ENCODE results near the gene COQ8B. TPM values are rescaled to one million over a fixed set of nuclear protein-coding genes. Genes with fewer than 3 reads are reported as not detected.
"Not testable (repeated sequence)": the region's sequence is repeated elsewhere in the genome, so short reads cannot be mapped to it uniquely, and the experiment has no call there.

COQ8B gene
- total RNA-seq, 4 donors from 2014 or later, result 34.5 to 57.7 (median 45.3) TPM

DNA sequence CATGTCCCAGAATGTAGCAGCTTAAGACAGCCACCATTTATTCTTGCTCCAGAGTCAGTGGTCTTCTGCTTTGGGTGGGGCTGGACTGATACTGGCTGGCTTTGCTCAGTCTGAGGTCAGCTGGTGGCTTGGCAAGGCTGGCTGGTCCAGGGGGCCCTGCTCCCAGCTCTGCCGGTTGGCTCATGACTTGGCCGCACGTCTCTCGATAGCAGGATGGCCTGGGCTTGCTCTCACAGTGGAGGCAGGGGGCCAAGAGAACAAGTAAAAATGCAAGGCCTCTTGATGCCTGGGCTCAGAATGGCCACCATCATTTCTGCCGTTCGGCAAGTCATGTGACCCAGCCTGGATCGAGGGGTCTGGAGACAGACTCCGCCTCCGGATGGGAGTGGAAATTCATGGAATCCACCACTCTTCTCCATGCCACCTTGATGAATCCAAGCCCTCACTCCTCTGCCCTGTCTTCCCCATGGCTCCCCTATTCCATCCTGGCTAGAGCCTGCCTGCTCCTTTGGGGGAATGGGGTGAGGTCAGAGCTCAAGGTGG, 20.5 kb upstream of the COQ8B start:
- Histone ChIP-seq H3K27ac (replicated peaks in 1 of 4) (no peak overlapping the region), H3K36me3 (peaks cover 71 to 94% (median 88%) of the 10 kb centered on the region in 4 donors), H3K4me3 (no peak overlapping the region), H3K9me3 (no peaks in the 10 kb centered on the region), H3K4me1 (peaks cover 13 to 26% (median 24%) of the 10 kb centered on the region in 4 donors), H3K27me3 (no peaks in the 10 kb centered on the region)
- intact Hi-C loops (cut with DNase I), result no loop called here
- TF ChIP-seq POLR2AphosphoS5 (IDR thresholded peaks at IDR 0.05), result no peak
- TF ChIP-seq POLR2A (IDR thresholded peaks at IDR 0.05; ENCODE audit: low read depth), result no peak
- no peak for TF ChIP-seq EP300 (IDR thresholded peaks at IDR 0.05)
- TF ChIP-seq, protein P1, sequence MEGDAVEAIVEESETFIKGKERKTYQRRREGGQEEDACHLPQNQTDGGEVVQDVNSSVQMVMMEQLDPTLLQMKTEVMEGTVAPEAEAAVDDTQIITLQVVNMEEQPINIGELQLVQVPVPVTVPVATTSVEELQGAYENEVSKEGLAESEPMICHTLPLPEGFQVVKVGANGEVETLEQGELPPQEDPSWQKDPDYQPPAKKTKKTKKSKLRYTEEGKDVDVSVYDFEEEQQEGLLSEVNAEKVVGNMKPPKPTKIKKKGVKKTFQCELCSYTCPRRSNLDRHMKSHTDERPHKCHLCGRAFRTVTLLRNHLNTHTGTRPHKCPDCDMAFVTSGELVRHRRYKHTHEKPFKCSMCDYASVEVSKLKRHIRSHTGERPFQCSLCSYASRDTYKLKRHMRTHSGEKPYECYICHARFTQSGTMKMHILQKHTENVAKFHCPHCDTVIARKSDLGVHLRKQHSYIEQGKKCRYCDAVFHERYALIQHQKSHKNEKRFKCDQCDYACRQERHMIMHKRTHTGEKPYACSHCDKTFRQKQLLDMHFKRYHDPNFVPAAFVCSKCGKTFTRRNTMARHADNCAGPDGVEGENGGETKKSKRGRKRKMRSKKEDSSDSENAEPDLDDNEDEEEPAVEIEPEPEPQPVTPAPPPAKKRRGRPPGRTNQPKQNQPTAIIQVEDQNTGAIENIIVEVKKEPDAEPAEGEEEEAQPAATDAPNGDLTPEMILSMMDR (IDR thresholded peaks at IDR 0.05), result no peak
- DNase-seq (ENCODE audit: extremely low spot score), result no peak
- no CpG with 5 or more reads among the region's 9 CpGs for WGBS

DNA sequence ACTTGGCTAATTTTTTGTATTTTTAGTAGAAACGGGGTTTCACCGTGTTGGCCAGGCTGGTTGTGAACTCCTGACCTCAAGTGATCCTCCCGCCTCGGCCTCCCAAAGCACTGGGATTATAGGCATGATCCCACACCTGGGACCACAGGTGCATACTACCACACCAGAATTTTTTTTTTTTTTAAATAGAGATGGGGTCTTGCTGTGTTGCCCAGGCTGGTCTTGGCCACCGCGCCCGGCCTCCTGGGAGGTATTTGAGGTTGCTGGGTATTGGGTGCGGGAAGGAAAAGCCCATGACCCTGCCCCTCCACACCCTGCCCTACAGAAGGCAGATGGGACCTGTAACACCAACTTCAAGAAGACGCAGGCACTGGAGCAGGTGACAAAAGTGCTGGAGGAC, 20.0 kb upstream of the COQ8B start:
- Histone ChIP-seq H3K36me3 (peaks cover 71 to 98% (median 91%) of the 10 kb centered on the region in 4 donors), H3K4me1 (peaks cover 12 to 25% (median 23%) of the 10 kb centered on the region in 4 donors), H3K27me3 (no peaks in the 10 kb centered on the region), H3K27ac (replicated peaks in 1 of 4) (no peak overlapping the region), H3K4me3 (no peak overlapping the region), H3K9me3 (no peaks in the 10 kb centered on the region)
- TF ChIP-seq EP300 (IDR thresholded peaks at IDR 0.05) (no peak), POLR2A (IDR thresholded peaks at IDR 0.05; ENCODE audit: low read depth) (no peak), POLR2AphosphoS5 (IDR thresholded peaks at IDR 0.05) (no peak)
- TF ChIP-seq, protein P1 (IDR thresholded peaks at IDR 0.05), result no peak
- DNase-seq (ENCODE audit: extremely low spot score), result no peak
- intact Hi-C loops (cut with DNase I), result no loop called here
- 86% methylated on average over 9 of the region's 9 CpGs for WGBS

DNA sequence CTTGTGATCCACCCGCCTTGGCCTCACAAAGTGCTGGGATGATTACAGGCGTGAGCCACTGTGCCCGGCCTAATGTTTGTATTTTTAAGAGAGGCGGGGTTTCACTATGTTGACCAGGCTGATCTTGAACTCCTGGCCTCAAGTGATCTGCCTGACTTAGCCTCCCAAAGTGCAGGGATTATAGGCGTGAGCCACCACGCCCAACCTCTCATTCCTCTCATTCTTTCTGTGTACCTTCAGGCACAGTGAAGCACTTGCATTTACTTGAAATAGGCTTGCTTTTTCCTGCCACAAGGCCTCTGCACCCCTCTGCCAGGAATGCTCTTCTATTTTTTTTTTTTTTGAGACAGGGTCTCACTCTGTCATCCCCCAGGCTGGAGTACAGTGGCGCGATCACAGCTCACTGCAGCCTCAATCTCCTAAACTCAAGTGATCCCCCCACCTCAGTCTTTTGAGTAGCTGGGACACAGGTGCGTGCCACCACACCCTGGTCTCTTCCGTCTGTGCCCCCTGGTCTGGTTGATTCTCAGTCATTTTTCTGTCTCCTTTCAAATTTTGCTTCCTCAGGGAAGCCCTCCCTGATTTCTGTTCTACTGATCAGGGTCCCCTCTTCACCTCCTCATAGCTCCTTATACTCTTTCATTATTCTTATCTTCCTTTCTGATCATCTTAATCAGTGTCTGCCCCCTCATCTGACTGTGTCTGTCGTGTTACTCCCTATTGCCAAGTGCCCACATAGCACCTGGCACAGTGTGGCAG, 18.5 kb upstream of the COQ8B start:
- Histone ChIP-seq H3K27ac (replicated peaks in 1 of 4) (no peak overlapping the region), H3K4me1 (peaks cover 2 to 10% (median 10%) of the 10 kb centered on the region in 4 donors), H3K9me3 (no peaks in the 10 kb centered on the region), H3K27me3 (no peaks in the 10 kb centered on the region), H3K4me3 (no peak overlapping the region), H3K36me3 (peaks cover 79 to 100% (median 99%) of the 10 kb centered on the region in 4 donors)
- intact Hi-C loops (cut with DNase I), result no loop called here
- no peak for TF ChIP-seq POLR2AphosphoS5 (IDR thresholded peaks at IDR 0.05)
- TF ChIP-seq, protein P1 (IDR thresholded peaks at IDR 0.05), result no peak
- no peak for TF ChIP-seq POLR2A (IDR thresholded peaks at IDR 0.05; ENCODE audit: low read depth)
- TF ChIP-seq EP300 (IDR thresholded peaks at IDR 0.05), result no peak
- no peak for DNase-seq (ENCODE audit: extremely low spot score)
- WGBS, result 89% methylated on average over 11 of the region's 11 CpGs

DNA sequence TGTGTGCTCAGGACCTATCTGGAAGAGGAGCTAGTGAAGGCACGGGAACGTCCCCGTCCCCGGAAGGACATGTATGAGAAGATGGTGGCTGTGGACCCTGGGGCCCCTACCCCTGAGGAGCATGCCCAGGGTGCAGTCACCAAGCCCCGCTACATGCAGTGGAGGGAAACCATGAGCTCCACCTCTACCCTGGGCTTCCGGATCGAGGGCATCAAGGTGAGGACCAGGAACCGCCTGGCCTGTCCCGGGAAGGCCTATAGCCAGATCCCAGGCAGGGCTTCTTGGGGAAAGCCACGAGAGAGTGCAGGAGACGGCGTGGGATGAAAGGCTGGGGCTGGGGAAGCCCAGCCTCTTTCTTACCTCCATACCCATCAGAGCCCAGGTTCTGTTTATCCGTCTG, 16.5 kb upstream of the COQ8B start:
- WGBS, result 98% methylated on average over 13 of the region's 13 CpGs
- no peaks in the 10 kb centered on the region for H3K27me3 ChIP-seq
- no peak for TF ChIP-seq POLR2A (IDR thresholded peaks at IDR 0.05; ENCODE audit: low read depth)
- TF ChIP-seq POLR2AphosphoS5 (IDR thresholded peaks at IDR 0.05), result no peak
- TF ChIP-seq, protein P1 (IDR thresholded peaks at IDR 0.05), result no peak
- H3K36me3 ChIP-seq, result peaks cover 88 to 100% (median 99%) of the 10 kb centered on the region in 4 donors
- H3K4me1 ChIP-seq, result no peaks in the 10 kb centered on the region
- no peak for DNase-seq (ENCODE audit: extremely low spot score)
- H3K27ac ChIP-seq (replicated peaks in 1 of 4), result no peak overlapping the region
- intact Hi-C loops (cut with DNase I), result no loop called here
- H3K9me3 ChIP-seq, result no peaks in the 10 kb centered on the region
- H3K4me3 ChIP-seq, result no peak overlapping the region

DNA sequence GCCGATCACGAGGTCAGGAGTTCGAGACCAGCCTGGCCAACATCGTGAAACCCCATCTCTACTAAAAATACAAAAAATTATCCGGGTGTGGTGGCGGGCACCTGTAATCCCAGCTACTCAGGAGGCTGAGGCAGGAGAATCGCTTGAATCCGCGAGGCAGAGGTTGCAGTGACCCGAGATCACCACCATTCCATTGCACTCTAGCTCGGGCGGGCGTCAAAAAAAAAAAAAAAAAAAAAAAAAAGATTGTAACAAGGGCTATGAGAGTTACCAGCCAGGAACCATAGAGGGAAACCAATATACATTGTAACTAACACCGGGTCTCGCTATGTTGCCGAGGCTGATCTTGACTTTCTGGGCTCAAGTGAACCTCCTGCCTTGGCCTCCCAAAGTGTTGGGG, 15.6 kb upstream of the COQ8B start:
- H3K36me3 ChIP-seq, result peaks cover 87 to 100% (median 99%) of the 10 kb centered on the region in 4 donors
- H3K27ac ChIP-seq (replicated peaks in 1 of 4); H3K27me3 ChIP-seq; H3K4me3 ChIP-seq; DNase-seq (ENCODE audit: extremely low spot score); intact Hi-C loops (cut with DNase I); H3K4me1 ChIP-seq; H3K9me3 ChIP-seq: not testable (repeated sequence)
- WGBS, result 96% methylated on average over 16 of the region's 16 CpGs

DNA sequence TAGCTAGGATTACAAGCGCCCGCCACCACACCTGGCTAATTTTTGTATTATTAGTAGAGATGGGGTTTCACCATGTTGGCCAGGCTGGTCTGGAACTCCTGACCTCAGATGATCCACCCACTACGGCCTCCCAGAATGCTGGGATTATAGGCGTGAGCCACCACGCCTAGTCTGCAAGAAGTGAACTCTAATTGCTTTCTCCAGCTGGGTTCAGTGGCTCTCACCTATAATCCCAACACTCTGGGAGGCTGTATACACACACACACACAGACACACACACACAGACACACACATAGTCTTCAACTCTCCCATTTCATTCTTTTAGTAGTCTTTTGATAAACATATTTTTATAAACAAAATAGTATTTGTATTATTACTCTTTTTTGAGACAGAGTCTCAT, 13.4 kb upstream of the COQ8B start:
- intact Hi-C loops (cut with DNase I); DNase-seq (ENCODE audit: extremely low spot score); H3K4me1 ChIP-seq; H3K27me3 ChIP-seq; H3K4me3 ChIP-seq; H3K9me3 ChIP-seq; H3K27ac ChIP-seq (replicated peaks in 1 of 4): not testable (repeated sequence)
- peaks cover 86 to 100% (median 99%) of the 10 kb centered on the region in 4 donors for H3K36me3 ChIP-seq
- WGBS, result 94% methylated on average over 5 of the region's 5 CpGs
